HUES6 (cell line): ENCODE results near the gene TEK.
"Not testable (repeated sequence)": the region's sequence is repeated elsewhere in the genome, so short reads cannot be mapped to it uniquely, and the experiment has no call there.

Experiments used
- H3K27ac ChIP-seq: 2 replicates; pipeline ENCODE4 v1.7.0; 2013; ENCODE audit warnings: low read depth, mild to moderate bottlenecking, low read length, inconsistent platforms
- H3K27me3 ChIP-seq: 2 replicates; pipeline ENCODE4 v1.6.1; 2013; ENCODE audit warnings: low read length; ENCODE audit not compliant: control insufficient read depth, insufficient read depth
- H3K36me3 ChIP-seq: 2 replicates; pipeline ENCODE4 v1.6.1; 2013; ENCODE audit warnings: low read length; ENCODE audit not compliant: control insufficient read depth, insufficient read depth
- H3K4me1 ChIP-seq: 2 replicates; pipeline ENCODE4 v1.6.1; 2013; ENCODE audit warnings: low read length; ENCODE audit not compliant: control insufficient read depth, insufficient read depth
- H3K4me3 ChIP-seq: 2 replicates; pipeline ENCODE4 v1.5.1; 2013; ENCODE audit warnings: low read depth, low read length
- H3K9ac ChIP-seq: one replicate; pipeline ENCODE4 v1.6.1; 2013; ENCODE audit warnings: mild to moderate bottlenecking, low read length
- H3K9me3 ChIP-seq: 2 replicates; pipeline ENCODE4 v1.6.1; 2013; ENCODE audit warnings: low read depth, low read length; ENCODE audit not compliant: control insufficient read depth, insufficient read depth

TEK gene

GRCh38 chr9:27090711-27091110 is 18.3 kb upstream of the TEK start:
- Histone ChIP-seq H3K9ac (no peak overlapping the region), H3K4me1 (no peaks in the 10 kb centered on the region), H3K4me3 (no peak overlapping the region), H3K9me3 (peaks cover 4% of the 10 kb centered on the region), H3K36me3 (no peaks in the 10 kb centered on the region), H3K27ac (no peak overlapping the region), H3K27me3 (no peaks in the 10 kb centered on the region)

- H3K9me3 ChIP-seq, H3K27me3 ChIP-seq, H3K36me3 ChIP-seq, H3K27ac ChIP-seq, H3K4me3 ChIP-seq, H3K4me1 ChIP-seq, H3K9ac ChIP-seq: not testable (repeated sequence)
Observed at GRCh38 chr9:27092496-27092895, 16.5 kb upstream of the TEK start.

- not testable (repeated sequence) for H3K4me3 ChIP-seq, H3K4me1 ChIP-seq, H3K9ac ChIP-seq, H3K36me3 ChIP-seq, H3K27ac ChIP-seq, H3K9me3 ChIP-seq, H3K27me3 ChIP-seq
Observed at GRCh38 chr9:27093384-27094067, 15.5 kb upstream of the TEK start.

DNA sequence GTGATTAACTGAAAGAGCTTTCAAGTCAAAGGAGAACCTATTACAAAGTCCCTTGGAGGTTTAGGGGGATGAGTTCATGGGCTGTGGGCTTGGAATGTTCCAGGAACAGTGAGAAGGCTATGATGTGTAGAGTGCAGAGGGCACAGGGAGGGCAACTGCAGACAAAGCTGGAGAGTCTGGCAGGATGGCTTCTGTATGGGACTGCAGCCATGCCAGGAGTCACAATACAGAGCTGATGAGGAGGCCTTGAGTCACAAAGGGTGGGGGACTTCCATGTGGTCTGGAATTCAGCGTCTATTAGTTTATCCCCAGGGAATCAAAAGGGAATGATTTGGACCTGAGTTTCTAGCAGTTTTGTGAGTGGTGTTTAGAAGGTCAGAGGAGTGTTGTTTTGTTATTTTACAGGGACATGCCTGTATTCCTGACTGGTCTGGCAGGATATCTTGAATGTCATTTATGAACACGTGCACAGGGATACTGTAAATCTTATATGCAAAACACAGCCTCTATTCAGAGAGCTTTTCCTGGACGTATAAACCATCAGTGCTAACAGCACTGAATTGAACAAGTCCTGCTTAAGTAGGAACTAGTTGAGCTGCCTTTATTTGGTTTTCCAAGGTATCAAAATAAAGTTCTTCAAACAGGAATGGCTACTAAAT is 14.3 kb upstream of the TEK start:
- Histone ChIP-seq H3K4me1 (no peaks in the 10 kb centered on the region), H3K36me3 (no peaks in the 10 kb centered on the region), H3K9me3 (peaks cover 4% of the 10 kb centered on the region), H3K4me3 (no peak overlapping the region), H3K27ac (no peak overlapping the region), H3K27me3 (no peaks in the 10 kb centered on the region), H3K9ac (no peak overlapping the region)

DNA sequence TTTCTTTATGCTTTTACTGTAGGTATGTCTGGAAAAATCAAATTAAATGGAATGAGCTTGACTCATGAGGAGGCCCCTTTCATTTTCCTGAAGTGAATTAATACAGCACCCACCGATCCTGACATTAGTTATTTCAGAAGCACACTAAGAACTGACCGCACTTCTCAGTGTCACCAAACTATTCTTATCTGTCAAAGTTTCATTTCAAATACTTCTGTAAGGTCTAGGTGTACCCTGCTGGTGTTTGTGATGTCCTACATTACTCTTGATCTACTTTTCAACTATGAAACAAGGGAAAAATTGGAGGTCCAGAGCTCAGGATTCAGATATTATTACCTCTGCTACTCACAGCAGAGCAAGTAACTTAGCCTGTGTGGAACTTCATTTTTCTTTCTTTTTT is 1.8 kb upstream of the TEK start:
- Histone ChIP-seq H3K36me3 (no peaks in the 10 kb centered on the region), H3K27me3 (no peaks in the 10 kb centered on the region), H3K9ac (no peak overlapping the region), H3K4me3 (no peak overlapping the region), H3K4me1 (peaks cover 12% of the 10 kb centered on the region), H3K9me3 (no peaks in the 10 kb centered on the region), H3K27ac (no peak overlapping the region)

GRCh38 chr9:27109621-27110020 is 596 bp downstream of the TEK start:
- Histone ChIP-seq H3K4me3 (peak overlapping the region; percentile 52), H3K27ac (peak overlapping the region; percentile 22; the same call in 1 of the 2 replicates), H3K4me1 (peaks cover 14% of the 10 kb centered on the region), H3K9me3 (no peaks in the 10 kb centered on the region), H3K36me3 (no peaks in the 10 kb centered on the region), H3K27me3 (no peaks in the 10 kb centered on the region), H3K9ac (no peak overlapping the region)

DNA sequence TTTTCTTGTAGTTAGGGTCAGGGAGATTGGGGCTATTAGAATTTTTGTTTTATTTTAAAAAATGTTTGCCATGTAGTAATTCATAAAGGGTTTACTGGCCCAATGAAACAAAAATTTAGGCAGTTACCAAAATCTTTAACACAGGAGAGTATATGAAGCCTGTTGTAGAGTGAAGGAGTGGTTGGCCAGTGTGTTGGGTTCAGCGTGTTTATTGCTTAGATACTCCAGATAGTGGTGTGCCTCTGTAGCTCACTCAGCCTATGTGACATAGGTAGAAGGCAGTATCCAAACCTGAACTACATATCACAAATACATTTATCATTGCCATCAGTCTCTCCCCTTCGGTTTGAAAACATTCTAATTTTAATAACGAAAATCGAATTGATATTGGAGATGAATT is 1.2 kb downstream of the TEK start:
- H3K4me3 ChIP-seq = peak overlapping the region; percentile 52; the same call in 1 of the 2 replicates
- H3K27ac ChIP-seq = no peak overlapping the region
- no peaks in the 10 kb centered on the region for H3K36me3 ChIP-seq
- peaks cover 14% of the 10 kb centered on the region for H3K4me1 ChIP-seq
- no peaks in the 10 kb centered on the region for H3K27me3 ChIP-seq
- H3K9me3 ChIP-seq = no peaks in the 10 kb centered on the region
- no peak overlapping the region for H3K9ac ChIP-seq

DNA sequence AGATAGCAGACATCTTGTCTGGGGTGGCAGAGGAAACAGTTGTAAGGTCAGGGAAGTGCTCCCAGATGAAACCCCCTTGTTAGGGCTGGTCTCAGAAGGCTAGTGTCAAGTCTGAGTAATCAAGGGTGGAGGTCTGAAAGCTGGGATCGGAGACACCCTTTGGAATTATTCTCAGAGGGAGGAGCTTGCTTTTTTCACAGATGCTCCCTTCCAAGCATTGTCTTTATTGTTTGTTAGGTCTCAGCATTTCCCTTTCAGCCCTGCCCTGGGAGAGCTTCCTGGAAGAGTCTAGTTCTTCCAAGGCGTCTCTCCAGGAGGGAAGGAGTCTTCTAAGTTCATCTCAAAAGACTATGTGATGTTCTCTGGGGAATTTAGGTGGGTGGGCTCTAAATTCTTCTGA is 3.2 kb downstream of the TEK start:
- peaks cover 14% of the 10 kb centered on the region for H3K4me1 ChIP-seq
- H3K9me3 ChIP-seq = no peaks in the 10 kb centered on the region
- no peak overlapping the region for H3K9ac ChIP-seq
- H3K36me3 ChIP-seq = no peaks in the 10 kb centered on the region
- H3K27me3 ChIP-seq = no peaks in the 10 kb centered on the region
- no peak overlapping the region for H3K4me3 ChIP-seq
- no peak overlapping the region for H3K27ac ChIP-seq

DNA sequence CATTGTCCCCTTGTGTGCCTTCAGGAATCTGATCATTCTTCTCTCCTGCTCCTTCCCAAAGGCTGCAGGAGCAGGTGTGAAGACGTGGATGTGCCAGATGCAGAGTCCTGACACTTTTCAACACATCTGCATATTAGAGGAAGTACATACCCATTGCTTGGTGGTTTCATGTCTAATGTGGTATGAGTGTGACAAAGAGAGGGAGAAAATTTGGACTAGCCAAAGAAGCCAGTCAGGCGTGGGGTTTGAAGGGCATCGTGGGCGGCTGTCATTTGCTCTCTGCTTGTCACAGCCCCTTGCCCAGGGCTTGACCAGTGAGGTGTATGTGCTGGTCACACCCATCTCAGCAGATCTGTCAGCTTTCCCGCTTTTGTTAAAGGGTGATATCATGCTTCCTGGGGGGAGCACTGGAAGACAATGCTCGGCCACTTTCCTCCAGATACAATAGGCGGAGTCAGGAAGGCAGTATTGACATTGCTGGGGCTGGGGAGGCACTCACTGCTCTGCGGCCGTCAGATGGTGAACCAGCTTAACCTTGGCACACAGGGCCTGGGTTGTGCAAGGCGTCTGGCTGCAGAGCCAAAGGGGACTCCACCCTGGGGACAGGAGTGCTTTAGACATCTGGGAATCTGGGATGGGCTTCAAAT is 8.6 kb downstream of the TEK start:
- H3K4me3 ChIP-seq = 0 out of 2 replicates have a peak overlapping the region, but pooled peaks have one; percentile 6
- H3K27ac ChIP-seq = no peak overlapping the region
- peaks cover 7% of the 10 kb centered on the region for H3K4me1 ChIP-seq
- no peaks in the 10 kb centered on the region for H3K36me3 ChIP-seq
- H3K9me3 ChIP-seq = no peaks in the 10 kb centered on the region
- H3K27me3 ChIP-seq = no peaks in the 10 kb centered on the region
- no peak overlapping the region for H3K9ac ChIP-seq

GRCh38 chr9:27118916-27119315 is 9.9 kb downstream of the TEK start:
- no peak overlapping the region for H3K4me3 ChIP-seq
- no peaks in the 10 kb centered on the region for H3K27me3 ChIP-seq
- H3K27ac ChIP-seq = no peak overlapping the region
- H3K4me1 ChIP-seq = peaks cover 7% of the 10 kb centered on the region
- no peaks in the 10 kb centered on the region for H3K36me3 ChIP-seq
- H3K9me3 ChIP-seq = no peaks in the 10 kb centered on the region
- no peak overlapping the region for H3K9ac ChIP-seq

DNA sequence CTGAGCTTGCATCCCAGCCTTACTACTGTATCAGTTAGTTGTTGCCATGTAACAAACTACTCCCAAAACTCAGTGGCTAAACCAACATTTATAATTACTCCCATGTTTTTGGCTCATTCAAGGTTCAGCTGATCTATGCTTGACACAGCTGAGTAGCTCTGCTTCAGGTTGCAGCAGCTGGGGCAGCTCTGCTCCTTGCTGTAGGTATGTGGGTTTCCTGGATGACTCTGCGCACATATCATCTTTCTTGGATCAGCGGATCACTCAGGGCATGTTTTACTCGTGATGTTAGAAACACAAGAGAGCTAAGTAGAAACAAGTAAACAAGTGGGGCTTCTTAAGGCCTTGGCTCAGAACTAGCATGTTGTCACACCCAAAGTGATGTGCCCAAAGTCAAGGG is 15.1 kb downstream of the TEK start:
- Histone ChIP-seq H3K4me1 (no peaks in the 10 kb centered on the region), H3K27ac (no peak overlapping the region), H3K4me3 (no peak overlapping the region), H3K36me3 (no peaks in the 10 kb centered on the region), H3K9me3 (no peaks in the 10 kb centered on the region), H3K9ac (no peak overlapping the region), H3K27me3 (no peaks in the 10 kb centered on the region)
